ENCODE results near the gene JAGN1.
"Not testable (repeated sequence)": the region's sequence is repeated elsewhere in the genome, so short reads cannot be mapped to it uniquely, and the experiment has no call there.

Gene JAGN1

DNA sequence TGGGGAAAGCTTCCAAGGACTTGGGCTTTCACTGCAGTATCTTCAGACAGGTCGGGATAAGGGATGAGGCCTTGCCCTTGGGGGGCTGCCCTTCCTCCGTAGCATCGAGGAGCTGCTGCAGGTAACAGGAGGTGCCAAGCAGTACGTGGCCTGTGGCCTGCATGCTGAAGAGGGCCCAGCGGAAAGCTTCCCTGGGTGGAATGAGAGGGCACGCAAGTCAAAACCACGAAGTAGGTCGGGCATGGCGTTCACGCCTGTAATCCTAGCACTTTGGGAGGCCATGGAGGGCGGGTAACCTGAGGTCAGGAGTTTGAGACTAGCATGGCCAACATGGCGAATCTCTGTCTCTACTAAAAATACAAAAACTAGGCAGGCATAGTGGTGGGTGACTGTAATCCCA lies 23.3 kb upstream of the JAGN1 start:
- DNase-seq (ENCODE audit: low spot score) = no peak

DNA sequence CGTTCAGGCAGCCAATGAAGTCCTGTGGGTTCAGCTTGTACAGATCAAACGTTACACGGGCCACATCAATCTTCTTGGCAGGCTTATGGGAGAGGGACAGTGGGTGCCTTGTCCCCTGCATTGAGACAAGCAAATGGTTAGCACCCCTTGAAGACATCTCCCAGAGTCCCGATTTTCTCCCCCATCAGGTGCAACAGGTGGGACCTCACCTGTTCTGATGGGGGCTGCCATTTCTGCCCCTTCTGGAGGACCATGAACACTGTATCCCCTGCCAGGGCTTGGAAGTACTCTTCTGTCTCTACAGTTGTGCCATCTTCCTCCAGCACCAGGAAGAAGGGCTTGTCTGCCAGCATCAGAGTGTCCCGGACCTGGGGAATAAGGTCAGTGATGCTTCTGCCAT lies 20.5 kb upstream of the JAGN1 start:
- no peak for DNase-seq (ENCODE audit: low spot score)

DNA sequence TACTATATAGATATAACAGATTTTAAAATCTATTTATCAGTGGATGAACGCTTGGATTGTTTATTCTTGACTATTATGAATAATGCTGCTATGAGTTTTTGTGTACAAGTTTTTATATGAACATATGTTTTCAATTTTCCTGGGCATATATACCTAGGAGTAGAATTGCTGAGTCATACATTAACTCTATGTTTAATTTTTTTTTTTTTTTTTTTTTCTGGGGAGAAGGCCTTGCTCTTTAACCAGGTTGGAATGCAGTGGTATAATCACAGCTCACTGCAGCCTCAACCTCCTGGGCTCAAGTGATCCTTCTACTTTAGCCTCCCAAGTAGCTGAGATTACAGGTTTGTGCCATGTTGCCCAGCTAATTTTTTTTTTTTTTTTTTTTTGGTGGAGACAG lies 19.4 kb upstream of the JAGN1 start:
- no peak for DNase-seq (ENCODE audit: low spot score)

GRCh38 chr3:9872067-9872466 lies 18.3 kb upstream of the JAGN1 start:
- not testable (repeated sequence) for DNase-seq (ENCODE audit: low spot score)

- no peak for DNase-seq (ENCODE audit: low spot score)
Observed at GRCh38 chr3:9875448-9875847, 15.0 kb upstream of the JAGN1 start.

DNA sequence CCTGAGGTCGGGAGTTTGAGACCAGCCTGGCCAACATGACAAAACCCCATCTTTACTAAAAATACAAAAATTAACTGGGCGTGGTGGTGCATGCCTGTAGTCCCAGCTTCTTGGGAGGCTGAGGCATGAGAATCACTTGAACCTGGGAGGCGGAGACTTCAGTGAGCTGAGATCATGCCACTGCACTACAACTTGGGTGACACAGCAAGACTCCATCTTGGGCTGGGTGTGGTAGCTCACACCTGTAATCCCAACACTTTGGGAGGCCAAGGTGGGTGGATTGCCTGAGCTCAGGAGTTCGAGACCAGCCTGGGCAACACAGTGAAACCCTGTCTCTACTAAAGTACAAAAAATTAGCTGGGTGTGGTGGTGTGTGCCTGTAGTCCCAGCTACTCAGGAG lies 14.2 kb upstream of the JAGN1 start:
- not testable (repeated sequence) for DNase-seq (ENCODE audit: low spot score)

- DNase-seq (ENCODE audit: low spot score) = no peak
Observed at GRCh38 chr3:9876991-9877390, 13.4 kb upstream of the JAGN1 start.

- DNase-seq (ENCODE audit: low spot score) = no peak
Observed at GRCh38 chr3:9878700-9879099, 11.7 kb upstream of the JAGN1 start.

DNA sequence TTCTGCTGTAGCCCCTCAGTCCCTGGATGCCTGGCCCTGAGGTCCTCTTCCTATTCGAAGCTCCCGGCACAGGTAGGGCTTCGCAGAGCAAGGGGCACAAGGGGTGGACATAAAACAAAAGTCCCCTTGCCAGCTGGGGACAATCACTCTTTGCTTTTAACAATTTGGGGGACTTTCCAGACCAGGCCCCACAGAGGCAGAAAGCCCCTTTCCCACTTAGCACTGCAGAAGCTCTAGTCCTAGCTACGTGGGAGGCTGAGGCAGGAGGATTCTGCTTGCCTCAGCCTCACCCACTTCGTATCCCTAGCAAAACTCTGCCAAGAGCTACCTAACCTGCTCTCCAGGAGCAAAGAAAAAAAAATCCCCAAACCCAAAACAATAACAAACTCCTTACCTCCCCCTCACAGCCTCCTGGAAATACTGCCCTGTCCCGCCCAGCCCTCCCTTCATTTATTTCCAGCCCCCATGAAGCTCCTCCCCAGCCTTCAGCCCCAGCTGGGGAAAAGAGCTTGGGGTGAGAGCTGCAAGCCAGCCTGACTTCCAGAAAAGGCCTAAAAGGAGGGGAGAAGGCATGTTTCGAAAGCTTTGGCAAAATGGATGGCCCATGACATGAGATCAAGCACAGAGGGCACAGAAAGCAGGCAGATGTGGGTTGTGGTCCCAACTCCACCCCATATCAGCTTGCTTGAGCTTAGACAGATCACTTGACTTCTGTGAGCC lies 10.4 kb upstream of the JAGN1 start, which contains the start of gene CIDEC:
Gene CIDEC, minus strand, starts transcription at position 424 of the 720 bp plus-strand sequence. CDS start 1,767 bp downstream, outside the sequence.
- DNase-seq (ENCODE audit: low spot score) = no peak

- DNase-seq (ENCODE audit: low spot score) = no peak
Observed at GRCh38 chr3:9881441-9881840, 9.0 kb upstream of the JAGN1 start.

DNA sequence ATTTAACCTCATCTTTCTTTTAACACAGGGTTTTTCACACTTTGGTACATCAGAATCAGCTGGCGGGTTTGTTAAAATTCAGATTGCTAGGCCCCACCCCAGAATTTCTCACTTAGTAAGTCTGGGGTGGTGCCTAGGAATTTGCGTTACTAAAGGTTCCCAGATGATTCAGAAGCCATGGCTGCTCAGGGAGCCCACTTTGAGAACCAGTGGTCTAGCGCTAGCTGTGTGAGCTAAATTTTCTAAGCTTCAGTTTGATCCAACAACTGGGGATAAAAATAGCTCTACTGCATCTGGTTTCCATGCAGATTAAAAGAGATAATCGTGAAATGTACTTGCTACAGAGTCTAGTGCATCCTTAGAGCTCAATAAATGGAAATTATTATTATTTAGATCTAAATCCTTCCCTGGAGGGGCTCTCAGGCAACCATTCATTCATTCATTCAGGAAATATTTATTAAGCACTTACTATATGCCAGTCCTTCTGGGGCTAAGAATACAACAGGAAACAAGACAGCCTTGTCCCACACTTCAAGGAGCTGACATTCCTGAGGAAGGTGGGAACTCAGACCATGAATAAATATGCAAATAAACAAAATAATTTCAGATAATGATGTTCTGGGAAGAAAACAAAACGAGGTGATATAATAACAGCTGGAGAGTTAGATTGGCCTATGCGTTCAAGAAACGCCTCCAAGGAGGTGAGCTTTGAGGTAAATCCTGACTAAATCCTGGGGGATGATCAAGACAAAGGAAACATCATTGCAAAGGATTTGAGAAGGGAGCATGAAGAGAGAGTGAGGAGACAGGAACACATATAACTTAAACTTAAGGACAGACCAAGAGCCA lies 6.5 kb upstream of the JAGN1 start:
- DNase-seq (ENCODE audit: low spot score) = no peak

DNA sequence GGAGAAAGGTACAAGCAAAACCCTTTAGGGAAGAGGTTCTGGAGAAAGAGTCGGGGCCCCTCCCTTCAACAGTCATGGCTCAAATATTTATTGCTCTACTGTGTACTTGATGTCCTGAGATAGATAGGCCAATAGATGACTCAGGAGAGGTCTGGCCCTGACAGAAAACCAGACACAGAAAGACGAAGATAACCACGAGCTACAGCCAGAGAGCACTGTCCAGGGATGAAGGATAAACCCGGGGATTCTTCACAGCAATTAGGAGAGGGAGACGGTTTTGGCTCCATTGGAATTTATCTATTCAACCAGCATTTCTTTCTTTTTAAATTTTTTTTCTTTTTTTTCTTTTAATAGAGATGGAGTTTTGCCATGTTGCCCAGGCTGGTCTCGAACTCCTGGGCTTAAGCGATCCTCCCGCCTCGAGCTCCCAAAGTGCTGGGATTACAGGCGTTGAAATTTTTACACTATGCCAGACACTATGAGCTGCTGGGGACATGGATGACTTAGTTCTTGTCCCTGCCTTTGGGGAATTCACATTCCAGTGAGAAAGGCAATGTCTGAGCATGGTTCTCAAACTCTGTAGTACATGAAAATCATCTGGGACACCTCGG lies 5.8 kb upstream of the JAGN1 start:
- peak; percentile 80 for DNase-seq (ENCODE audit: low spot score)

DNA sequence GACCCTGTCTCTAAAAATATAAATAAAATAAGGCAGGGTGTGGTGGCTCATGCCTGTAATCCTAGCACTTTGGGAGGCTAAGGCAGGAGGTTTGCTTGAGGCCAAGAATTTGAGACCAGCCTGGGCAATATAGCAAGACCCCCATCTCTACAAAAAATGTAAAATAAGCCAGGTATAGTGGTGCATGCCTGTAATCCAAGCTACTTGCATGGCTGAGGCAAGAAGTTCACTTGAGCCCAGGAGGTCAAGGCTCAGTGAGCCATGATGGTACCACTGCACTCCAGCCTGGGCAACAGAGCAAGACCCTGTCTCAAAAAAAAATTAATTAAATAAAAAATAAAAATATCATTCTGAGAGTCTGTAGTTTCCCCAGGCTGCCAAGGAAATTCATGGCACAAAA lies 4.1 kb upstream of the JAGN1 start:
- DNase-seq (ENCODE audit: low spot score) = no peak

GRCh38 chr3:9887480-9887879 lies 2.9 kb upstream of the JAGN1 start:
- DNase-seq (ENCODE audit: low spot score) = no peak

- DNase-seq (ENCODE audit: low spot score) = no peak
Observed at GRCh38 chr3:9888540-9888939, 1.9 kb upstream of the JAGN1 start.

DNA sequence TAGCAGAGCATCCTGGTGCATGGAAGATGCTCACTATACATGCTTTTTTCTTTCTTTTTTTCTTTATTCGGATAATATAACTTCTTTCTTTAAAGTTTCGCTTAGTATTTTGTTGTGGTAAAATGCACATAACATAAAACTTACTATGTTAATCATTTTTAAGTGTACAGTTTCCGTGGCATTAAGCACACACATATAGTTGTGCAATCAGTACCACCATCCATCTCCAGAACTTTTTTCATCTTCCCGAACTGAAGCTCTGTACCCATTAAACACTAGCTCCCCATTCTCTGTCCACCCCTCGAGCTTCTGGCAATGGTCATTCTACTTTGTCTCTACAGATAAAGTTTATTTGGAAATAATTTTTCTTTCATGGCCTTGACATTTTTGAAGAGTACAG lies 1.0 kb upstream of the JAGN1 start:
- DNase-seq (ENCODE audit: low spot score) = no peak

- DNase-seq (ENCODE audit: low spot score) = no peak
Observed at GRCh38 chr3:9891072-9891622, 737 bp downstream of the JAGN1 start.

DNA sequence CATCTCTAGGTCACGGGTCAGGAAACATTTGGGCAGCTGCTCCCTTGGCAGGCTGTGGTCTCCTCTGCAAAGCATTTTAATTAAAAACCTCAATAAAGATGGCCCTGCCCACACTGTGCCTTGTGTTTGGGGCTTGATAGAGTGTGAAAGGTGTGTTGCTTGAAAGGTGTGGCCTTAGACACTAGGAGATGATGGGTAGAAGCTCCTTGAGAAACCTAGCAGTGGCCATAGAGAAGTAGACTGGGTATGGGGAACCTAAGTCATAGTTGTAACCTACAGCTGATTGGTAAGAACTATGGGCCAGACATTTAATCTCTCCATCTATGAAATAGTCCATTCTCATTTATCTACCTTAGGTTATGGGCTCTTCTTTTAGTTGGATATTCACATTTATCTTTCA lies 3.3 kb downstream of the JAGN1 start:
- DNase-seq (ENCODE audit: low spot score) = no peak

- not testable (repeated sequence) for DNase-seq (ENCODE audit: low spot score)
Observed at GRCh38 chr3:9895715-9896114, 5.3 kb downstream of the JAGN1 start.

DNA sequence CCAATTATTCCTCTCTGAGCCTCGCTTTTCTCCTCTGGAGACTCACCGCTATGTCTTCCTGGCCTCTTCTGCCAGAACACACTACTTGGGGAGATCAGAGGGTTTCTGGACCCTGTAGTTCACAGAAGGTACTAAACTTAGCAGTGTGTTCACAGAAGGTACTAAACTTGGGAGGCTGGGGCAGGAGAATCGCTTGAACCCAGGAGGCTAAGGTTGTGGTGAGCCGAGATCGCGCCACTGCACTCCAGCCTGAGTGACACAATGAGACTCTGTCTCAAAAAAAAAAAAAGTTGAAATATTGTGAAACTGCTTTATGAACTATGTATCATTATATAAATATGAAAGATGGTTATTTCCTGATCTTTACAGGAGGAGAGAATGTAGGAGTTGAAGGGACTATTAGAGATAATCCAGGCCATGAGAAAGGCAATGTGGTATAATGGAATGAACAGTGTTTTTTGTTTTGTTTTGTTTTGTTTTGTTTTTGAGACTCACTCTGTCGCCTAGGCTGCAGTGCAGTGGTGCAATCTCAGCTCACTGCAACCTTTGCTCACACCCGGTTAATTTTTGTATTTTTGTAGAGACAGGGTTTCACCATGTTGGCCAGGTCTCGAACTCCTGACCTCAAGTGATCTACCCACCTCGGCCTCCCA lies 6.5 kb downstream of the JAGN1 start:
- not testable (repeated sequence) for DNase-seq (ENCODE audit: low spot score)

DNA sequence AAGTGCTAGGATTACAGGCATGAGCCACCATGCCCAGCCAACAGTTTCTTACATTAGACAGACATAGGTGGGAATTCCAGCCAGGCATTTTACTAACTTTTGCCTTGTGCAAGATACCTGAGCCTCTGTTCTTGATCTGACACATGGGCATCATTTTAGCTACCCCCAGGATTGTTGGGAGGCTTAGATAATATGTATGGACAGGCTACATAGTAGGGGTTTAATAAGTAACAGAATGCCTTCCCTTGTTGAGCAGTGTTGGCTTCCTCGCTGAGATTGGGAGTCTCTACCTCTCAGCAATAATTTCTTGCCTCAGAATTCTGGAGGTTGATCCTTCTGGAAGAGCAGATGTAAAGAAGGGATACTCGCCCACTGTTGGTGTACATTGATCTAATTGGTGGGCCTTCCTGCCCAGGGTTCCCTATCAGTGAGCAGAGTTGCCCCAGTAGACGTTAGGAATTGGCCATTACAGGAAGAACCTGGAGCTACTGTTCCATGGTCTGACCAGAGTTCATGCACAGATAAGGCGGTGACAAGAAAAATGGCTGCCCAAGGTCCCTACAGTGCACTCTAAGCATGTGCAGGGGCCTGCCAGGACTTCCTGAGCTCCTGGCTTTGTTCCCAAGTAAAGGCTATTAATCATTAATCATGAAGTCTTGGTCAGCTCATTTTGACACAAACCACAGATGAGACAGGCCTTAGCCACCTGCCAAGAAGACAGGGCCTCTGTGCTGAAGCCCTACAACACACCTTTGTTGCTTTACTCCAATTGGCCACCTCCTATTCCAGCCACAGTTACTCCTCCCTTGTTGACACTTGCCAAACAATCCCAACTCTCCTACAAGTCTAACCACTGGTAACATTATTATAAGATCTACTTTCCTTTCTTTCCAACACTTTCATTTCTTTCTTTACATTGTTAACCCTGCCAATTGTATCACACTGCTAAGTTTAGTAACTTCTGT lies 7.3 kb downstream of the JAGN1 start:
- no peak for DNase-seq (ENCODE audit: low spot score)

All from GM03348 (cell line).